HepG2 (cell line): Measurements from ENCODE around the gene PNRC1. TPM values are rescaled to one million over a fixed set of nuclear protein-coding genes. Genes with fewer than 3 reads are reported as not detected.

Experiments used
- BHLHE40 ChIP-seq: IDR thresholded peaks from 2 replicates; pipeline ENCODE4 v1.6.1; 2011; ENCODE audit warnings: low read length, improper control_type of control experiment
- HDAC2 ChIP-seq: sonication (generic); formaldehyde crosslinking; IDR thresholded peaks from 2 replicates; pipeline ENCODE4 v1.4.0; 2020; ENCODE audit warnings: missing genetic modification reagents
- HIVEP1 ChIP-seq: sonication (generic); formaldehyde crosslinking; IDR thresholded peaks from 2 replicates; pipeline ENCODE4 v1.4.0; 2020; ENCODE audit warnings: mild to moderate bottlenecking, missing genetic modification reagents
- HOXA9 ChIP-seq: sonication (generic); formaldehyde crosslinking; IDR thresholded peaks from 2 replicates; pipeline ENCODE4 v1.8.1; 2022; ENCODE audit warnings: missing genetic modification reagents, mild to moderate bottlenecking, moderate library complexity, borderline replicate concordance
- KDM5A ChIP-seq: fragments of 200-600 bp; sonication (generic); IDR thresholded peaks from 2 replicates; pipeline ENCODE4 v1.7.0; 2018; ENCODE audit warnings: antibody characterized with exemption, mild to moderate bottlenecking, low read length, borderline replicate concordance
- RFX5 ChIP-seq: IDR thresholded peaks from 2 replicates; pipeline ENCODE4 v1.6.1; 2011; ENCODE audit warnings: low read depth, low read length, improper control_type of control experiment
- SMC3 ChIP-seq: IDR thresholded peaks from 2 replicates; pipeline ENCODE4 v1.6.1; 2011; ENCODE audit warnings: low read length, improper control_type of control experiment
- SRSF9 ChIP-seq: fragments of 200-400 bp; formaldehyde crosslinking; IDR thresholded peaks from 2 replicates; pipeline ENCODE4 v1.6.1; 2018; ENCODE audit warnings: borderline replicate concordance, mild to moderate bottlenecking, low read depth, low read length; ENCODE audit not compliant: insufficient read depth, poor library complexity, severe bottlenecking
- TAF1 ChIP-seq: sonication (generic); formaldehyde crosslinking; IDR thresholded peaks from 2 replicates; pipeline ENCODE4 v1.4.0; 2020; ENCODE audit warnings: missing genetic modification reagents
- TBP ChIP-seq: sonication (generic); formaldehyde crosslinking; IDR thresholded peaks from 2 replicates; pipeline ENCODE4 v1.5.0; 2020; ENCODE audit warnings: missing genetic modification reagents
- YY1 ChIP-seq: IDR thresholded peaks from 2 replicates; pipeline ENCODE4 v1.6.1; 2011; ENCODE audit warnings: low read length, low read depth, moderate library complexity, mild to moderate bottlenecking; ENCODE audit not compliant: insufficient read depth, insufficient replicate concordance
- ZNF264 ChIP-seq: sonication (generic); formaldehyde crosslinking; IDR thresholded peaks from 2 replicates; pipeline ENCODE4 v1.4.0; 2020; ENCODE audit warnings: missing genetic modification reagents
- ZNF501 ChIP-seq: sonication (generic); formaldehyde crosslinking; IDR thresholded peaks from 2 replicates; pipeline ENCODE4 v1.5.1; 2020; ENCODE audit warnings: mild to moderate bottlenecking, moderate library complexity, missing genetic modification reagents
- ZNF766 ChIP-seq: sonication (generic); formaldehyde crosslinking; IDR thresholded peaks from 2 replicates; pipeline ENCODE4 v1.5.0; 2020; ENCODE audit warnings: missing genetic modification reagents, borderline replicate concordance
- ZSCAN29 ChIP-seq: sonication (generic); formaldehyde crosslinking; conservative IDR thresholded peaks from 2 replicates; pipeline ENCODE4 v1.4.0; 2020; ENCODE audit warnings: mild to moderate bottlenecking, missing genetic modification reagents
- polyA plus RNA-seq, 8 experiments: library from polyadenylated mRNA; depleted of rRNA in 3 of 8; stranded (reverse) in 7 of 8; unstranded in 1 of 8; fragments of >200 nt; fragmentation: Illumina TruSeq in 4 of 8; extraction: Trizol in 4 of 8; gene quantifications; 2 replicates each; pipeline versions ENCODE4 v1.2.1 to v1.2.3, GENCODE V29; 2011 to 2016; ENCODE audit warnings: low read depth in 4 of 8, missing spikeins in 1 of 8, mixed read lengths in 1 of 8; ENCODE audit not compliant: insufficient read depth in 1 of 8
- total RNA-seq, 5 experiments: library from RNA; depleted of rRNA; stranded (reverse); fragments of >200 nt; fragmentation: Illumina TruSeq; extraction: Trizol; gene quantifications; 2 replicates each; pipeline ENCODE4 v1.2.3, GENCODE V29; 2016; ENCODE audit warnings: low read depth in 1 of 5
- TF ChIP-seq, protein P1 (sequence below): sonication (generic); formaldehyde crosslinking; IDR thresholded peaks from 2 replicates; pipeline ENCODE4 v1.4.0; 2020; ENCODE audit warnings: missing genetic modification reagents
- TF ChIP-seq, protein P2 (sequence below): sonication (generic); formaldehyde crosslinking; IDR thresholded peaks from 2 replicates; pipeline ENCODE4 v1.5.1; 2020; ENCODE audit warnings: mild to moderate bottlenecking, missing genetic modification reagents, borderline replicate concordance
- TF ChIP-seq, protein P3 (sequence below): sonication (generic); formaldehyde crosslinking; IDR thresholded peaks from 2 replicates; pipeline ENCODE4 v1.4.0; 2020; ENCODE audit warnings: missing genetic modification reagents, low read depth, mild to moderate bottlenecking, borderline replicate concordance
- TF ChIP-seq, protein P4 (sequence below): sonication (generic); formaldehyde crosslinking; conservative IDR thresholded peaks from 2 replicates; pipeline ENCODE4 v1.4.0; 2020; ENCODE audit warnings: missing genetic modification reagents
- TF ChIP-seq, protein P5 (sequence below): IDR thresholded peaks from 2 replicates; pipeline ENCODE4 v1.6.1; 2012; ENCODE audit warnings: inconsistent platforms

PNRC1 gene
- total and polyA plus RNA-seq, 2 of the 13 experiments (the other 11 are each of a cell fraction or from before 2014, with no cell fraction given), result 17.6 to 36.0 TPM

DNA sequence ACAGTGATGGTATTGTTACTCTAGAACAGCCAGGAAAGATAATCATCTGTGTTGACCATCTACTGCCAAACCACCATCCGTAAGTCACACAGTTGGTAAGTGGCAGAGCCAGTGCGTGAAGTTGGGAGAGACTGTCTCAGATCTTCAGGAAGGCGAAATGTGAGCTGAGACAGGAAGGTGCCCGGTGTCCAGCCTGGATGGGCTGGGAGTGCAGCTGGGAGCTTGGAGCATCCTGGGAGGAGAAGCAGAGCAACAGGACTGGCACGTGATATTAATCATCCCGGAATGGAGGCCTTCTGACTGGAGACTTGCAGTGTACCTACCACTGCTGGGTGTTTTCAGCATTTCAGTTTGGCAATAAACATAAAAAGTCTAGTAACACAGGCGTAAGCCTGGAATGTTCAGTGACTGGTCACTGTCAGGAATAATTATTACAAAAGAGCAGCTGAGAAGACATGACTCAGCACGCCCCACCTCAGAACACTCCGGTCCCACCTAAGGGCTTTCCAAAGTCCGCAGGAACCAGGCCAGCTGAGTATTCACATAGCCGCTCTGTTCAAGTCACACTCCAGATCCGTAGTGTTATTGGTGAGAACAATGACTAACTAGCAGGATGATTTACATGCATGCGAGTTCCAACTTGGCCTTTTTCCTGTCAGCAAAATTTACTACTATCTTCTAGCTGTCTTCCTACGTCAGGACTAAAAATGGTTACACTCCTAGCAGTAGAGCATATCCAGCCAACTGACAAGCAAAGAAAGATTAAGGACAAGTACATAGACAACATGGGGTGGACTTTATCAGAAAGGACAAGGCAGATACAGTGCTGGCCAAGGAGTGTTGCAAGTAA lies 45.1 kb upstream of the PNRC1 start (continued):
- TF ChIP-seq, protein P1, sequence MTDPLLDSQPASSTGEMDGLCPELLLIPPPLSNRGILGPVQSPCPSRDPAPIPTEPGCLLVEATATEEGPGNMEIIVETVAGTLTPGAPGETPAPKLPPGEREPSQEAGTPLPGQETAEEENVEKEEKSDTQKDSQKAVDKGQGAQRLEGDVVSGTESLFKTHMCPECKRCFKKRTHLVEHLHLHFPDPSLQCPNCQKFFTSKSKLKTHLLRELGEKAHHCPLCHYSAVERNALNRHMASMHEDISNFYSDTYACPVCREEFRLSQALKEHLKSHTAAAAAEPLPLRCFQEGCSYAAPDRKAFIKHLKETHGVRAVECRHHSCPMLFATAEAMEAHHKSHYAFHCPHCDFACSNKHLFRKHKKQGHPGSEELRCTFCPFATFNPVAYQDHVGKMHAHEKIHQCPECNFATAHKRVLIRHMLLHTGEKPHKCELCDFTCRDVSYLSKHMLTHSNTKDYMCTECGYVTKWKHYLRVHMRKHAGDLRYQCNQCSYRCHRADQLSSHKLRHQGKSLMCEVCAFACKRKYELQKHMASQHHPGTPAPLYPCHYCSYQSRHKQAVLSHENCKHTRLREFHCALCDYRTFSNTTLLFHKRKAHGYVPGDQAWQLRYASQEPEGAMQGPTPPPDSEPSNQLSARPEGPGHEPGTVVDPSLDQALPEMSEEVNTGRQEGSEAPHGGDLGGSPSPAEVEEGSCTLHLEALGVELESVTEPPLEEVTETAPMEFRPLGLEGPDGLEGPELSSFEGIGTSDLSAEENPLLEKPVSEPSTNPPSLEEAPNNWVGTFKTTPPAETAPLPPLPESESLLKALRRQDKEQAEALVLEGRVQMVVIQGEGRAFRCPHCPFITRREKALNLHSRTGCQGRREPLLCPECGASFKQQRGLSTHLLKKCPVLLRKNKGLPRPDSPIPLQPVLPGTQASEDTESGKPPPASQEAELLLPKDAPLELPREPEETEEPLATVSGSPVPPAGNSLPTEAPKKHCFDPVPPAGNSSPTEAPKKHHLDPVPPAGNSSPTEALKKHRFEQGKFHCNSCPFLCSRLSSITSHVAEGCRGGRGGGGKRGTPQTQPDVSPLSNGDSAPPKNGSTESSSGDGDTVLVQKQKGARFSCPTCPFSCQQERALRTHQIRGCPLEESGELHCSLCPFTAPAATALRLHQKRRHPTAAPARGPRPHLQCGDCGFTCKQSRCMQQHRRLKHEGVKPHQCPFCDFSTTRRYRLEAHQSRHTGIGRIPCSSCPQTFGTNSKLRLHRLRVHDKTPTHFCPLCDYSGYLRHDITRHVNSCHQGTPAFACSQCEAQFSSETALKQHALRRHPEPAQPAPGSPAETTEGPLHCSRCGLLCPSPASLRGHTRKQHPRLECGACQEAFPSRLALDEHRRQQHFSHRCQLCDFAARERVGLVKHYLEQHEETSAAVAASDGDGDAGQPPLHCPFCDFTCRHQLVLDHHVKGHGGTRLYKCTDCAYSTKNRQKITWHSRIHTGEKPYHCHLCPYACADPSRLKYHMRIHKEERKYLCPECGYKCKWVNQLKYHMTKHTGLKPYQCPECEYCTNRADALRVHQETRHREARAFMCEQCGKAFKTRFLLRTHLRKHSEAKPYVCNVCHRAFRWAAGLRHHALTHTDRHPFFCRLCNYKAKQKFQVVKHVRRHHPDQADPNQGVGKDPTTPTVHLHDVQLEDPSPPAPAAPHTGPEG (CRISPR knock-in tag), result no peak
- TF ChIP-seq, protein P2, sequence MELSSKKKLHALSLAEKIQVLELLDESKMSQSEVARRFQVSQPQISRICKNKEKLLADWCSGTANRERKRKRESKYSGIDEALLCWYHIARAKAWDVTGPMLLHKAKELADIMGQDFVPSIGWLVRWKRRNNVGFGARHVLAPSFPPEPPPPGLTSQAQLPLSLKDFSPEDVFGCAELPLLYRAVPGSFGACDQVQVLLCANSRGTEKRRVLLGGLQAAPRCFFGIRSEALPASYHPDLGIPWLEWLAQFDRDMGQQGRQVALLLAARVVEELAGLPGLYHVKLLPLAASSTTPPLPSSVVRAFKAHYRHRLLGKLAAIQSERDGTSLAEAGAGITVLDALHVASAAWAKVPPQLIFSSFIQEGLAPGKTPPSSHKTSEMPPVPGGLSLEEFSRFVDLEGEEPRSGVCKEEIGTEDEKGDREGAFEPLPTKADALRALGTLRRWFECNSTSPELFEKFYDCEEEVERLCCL (CRISPR knock-in tag), result no peak
- peak; percentile 37; the same call in 1 of the 2 replicates for TF ChIP-seq HDAC2
- no peak for TF ChIP-seq HIVEP1
- TF ChIP-seq, protein P3, sequence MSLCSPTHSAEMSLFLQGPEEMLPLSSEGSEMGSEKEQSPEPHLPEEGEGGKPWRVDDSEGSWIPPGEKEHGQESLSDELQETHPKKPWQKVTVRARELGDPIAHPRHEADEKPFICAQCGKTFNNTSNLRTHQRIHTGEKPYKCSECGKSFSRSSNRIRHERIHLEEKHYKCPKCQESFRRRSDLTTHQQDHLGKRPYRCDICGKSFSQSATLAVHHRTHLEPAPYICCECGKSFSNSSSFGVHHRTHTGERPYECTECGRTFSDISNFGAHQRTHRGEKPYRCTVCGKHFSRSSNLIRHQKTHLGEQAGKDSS (CRISPR knock-in tag), result no peak
- no peak for TF ChIP-seq TBP (CRISPR knock-in tag)
- TF ChIP-seq ZNF264 (CRISPR knock-in tag), result no peak
- peak; percentile 35; the same call in 1 of the 2 replicates for TF ChIP-seq ZNF501 (CRISPR knock-in tag)
- TF ChIP-seq SRSF9, result no peak
- TF ChIP-seq KDM5A, result no peak
- TF ChIP-seq YY1, result no peak
- no peak for TF ChIP-seq SMC3
- no peak for TF ChIP-seq ZNF766 (CRISPR knock-in tag)
- TF ChIP-seq RFX5, result no peak; the same call in 1 of the 2 replicates
- no peak for TF ChIP-seq HOXA9 (CRISPR knock-in tag)
- no peak for TF ChIP-seq TAF1
- TF ChIP-seq, protein P4, sequence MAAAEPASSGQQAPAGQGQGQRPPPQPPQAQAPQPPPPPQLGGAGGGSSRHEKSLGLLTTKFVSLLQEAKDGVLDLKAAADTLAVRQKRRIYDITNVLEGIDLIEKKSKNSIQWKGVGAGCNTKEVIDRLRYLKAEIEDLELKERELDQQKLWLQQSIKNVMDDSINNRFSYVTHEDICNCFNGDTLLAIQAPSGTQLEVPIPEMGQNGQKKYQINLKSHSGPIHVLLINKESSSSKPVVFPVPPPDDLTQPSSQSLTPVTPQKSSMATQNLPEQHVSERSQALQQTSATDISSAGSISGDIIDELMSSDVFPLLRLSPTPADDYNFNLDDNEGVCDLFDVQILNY, result no peak
- peak; percentile 76 for TF ChIP-seq BHLHE40
- TF ChIP-seq ZSCAN29 (CRISPR knock-in tag), result 0 out of 2 replicates have a peak, but pooled peaks have one; percentile 8
- TF ChIP-seq, protein P5, sequence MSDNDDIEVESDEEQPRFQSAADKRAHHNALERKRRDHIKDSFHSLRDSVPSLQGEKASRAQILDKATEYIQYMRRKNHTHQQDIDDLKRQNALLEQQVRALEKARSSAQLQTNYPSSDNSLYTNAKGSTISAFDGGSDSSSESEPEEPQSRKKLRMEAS, result peak; percentile 45
